NCI-H146 treated with DMSO at 0.1 percent for 48 hours (cell line): Measurements from ENCODE around the gene IL1RN.

ENCODE experiments used
- DNase-seq: peaks from one replicate; lab custom pipeline; 2025; ENCODE audit not compliant: unreplicated experiment; lab: John Stamatoyannopoulos, UW

Gene IL1RN

GRCh38 chr2:113172721-113173541, 45.5 kb downstream of the IL1RN start:
- no peak for DNase-seq

GRCh38 chr2:113173542-113174375, 46.4 kb downstream of the IL1RN start, which contains the start of gene PSD4:
PSD4 (plus strand) TSS chr2:113173971; CDS start chr2:113182457, 8,486 bp downstream.
- no peak for DNase-seq

GRCh38 chr2:113174376-113174750, 47.0 kb downstream of the IL1RN start:
- no peak for DNase-seq

GRCh38 chr2:113175042-113175628, 47.7 kb downstream of the IL1RN start:
- DNase-seq = no peak

- no peak for DNase-seq
Measured at GRCh38 chr2:113175736-113176695, 48.6 kb downstream of the IL1RN start.

GRCh38 chr2:113176696-113177355, 49.4 kb downstream of the IL1RN start:
- DNase-seq = no peak

- DNase-seq = no peak
Measured at GRCh38 chr2:113178069-113178746, 50.8 kb downstream of the IL1RN start.

- no peak for DNase-seq
Measured at GRCh38 chr2:113178891-113179290, 51.5 kb downstream of the IL1RN start.

GRCh38 chr2:113179446-113180045, 52.1 kb downstream of the IL1RN start:
- no peak for DNase-seq

GRCh38 chr2:113180131-113180946, 52.9 kb downstream of the IL1RN start:
- no peak for DNase-seq

GRCh38 chr2:113181258-113182051, 54.1 kb downstream of the IL1RN start:
- no peak for DNase-seq

- DNase-seq = no peak
Measured at GRCh38 chr2:113182471-113183260, 55.3 kb downstream of the IL1RN start.

- no peak for DNase-seq
Measured at GRCh38 chr2:113183264-113183663, 55.9 kb downstream of the IL1RN start.
